H1 (cell line): ENCODE data around the gene PDE3A. TPM values are rescaled to one million over a fixed set of nuclear protein-coding genes. Genes with fewer than 3 reads are reported as not detected.

Experiments used
- CTCF ChIA-PET: fragments of 300-600 bp; sonication (Branson Sonifier 250); formaldehyde crosslinking; loops from one replicate; lab custom pipeline; 2021; ENCODE audit not compliant: partially characterized antibody; lab: Charles Lee
- POLR2A ChIA-PET: fragments of 300-600 bp; sonication (Branson Sonifier 250); formaldehyde crosslinking; loops from one replicate; lab custom pipeline; 2021; ENCODE audit warnings: inconsistent platforms; ENCODE audit not compliant: partially characterized antibody; lab: Charles Lee
- DNase-seq, 2 experiments: peaks; one replicate each; pipeline versions ENCODE4 v3.0.0 to v3.0.0-alpha.2; 2010 to 2022; ENCODE audit warnings: low spot score in 2 of 2, low read depth in 1 of 2, mixed read lengths in 1 of 2
- FAIRE-seq: peaks from 2 replicates; lab custom pipeline; 2011; peaks lifted over from hg19 to GRCh38; lab: Jason Lieb, UNC
- H2AFZ ChIP-seq: 2 replicates; pipeline ENCODE4 v1.8.1; 2012; ENCODE audit warnings: low read length, inconsistent platforms
- H2AK5ac ChIP-seq: 2 replicates; pipeline ENCODE4 v1.6.1; 2013; ENCODE audit warnings: low read depth, low read length
- H2BK120ac ChIP-seq: replicated peaks from 2 replicates; pipeline ENCODE3; 2013; ENCODE audit warnings: low read depth, low read length, inconsistent platforms
- H2BK12ac ChIP-seq: 2 replicates; pipeline ENCODE4 v1.6.1; 2013; ENCODE audit warnings: low read depth, low read length
- H2BK15ac ChIP-seq: 2 replicates; pipeline ENCODE4 v1.6.1; 2013; ENCODE audit warnings: low read length
- H2BK20ac ChIP-seq: 2 replicates; pipeline ENCODE4 v1.6.1; 2013; ENCODE audit warnings: low read length
- H2BK5ac ChIP-seq: 2 replicates; pipeline ENCODE4 v1.6.1; 2013; ENCODE audit warnings: low read depth, low read length
- H3K14ac ChIP-seq: 2 replicates; pipeline ENCODE4 v1.6.1; 2013; ENCODE audit warnings: inconsistent platforms; ENCODE audit not compliant: insufficient read length
- H3K18ac ChIP-seq: 2 replicates; pipeline ENCODE4 v1.6.1; 2013; ENCODE audit warnings: low read length; ENCODE audit errors: extremely low read depth
- H3K23ac ChIP-seq: 2 replicates; pipeline ENCODE4 v1.6.1; 2013; ENCODE audit warnings: inconsistent platforms; ENCODE audit not compliant: insufficient read length
- H3K23me2 ChIP-seq: 2 replicates; pipeline ENCODE4 v1.6.1; 2013; ENCODE audit warnings: low read depth, low read length
- H3K27ac ChIP-seq: 2 replicates; pipeline ENCODE4 v1.6.1; 2011; ENCODE audit warnings: low read depth, low read length, inconsistent platforms
- H3K27me3 ChIP-seq, 4 experiments: replicated peaks in 1 of 4; 1 replicate in 1 of 4; 2 replicates in 3 of 4; pipeline versions ENCODE4 v1.6.1 to v1.8.1; 2011 to 2013; ENCODE audit warnings: low read length in 3 of 4, mild to moderate bottlenecking in 3 of 4, inconsistent platforms in 2 of 4, mixed read lengths in 2 of 4, moderate library complexity in 1 of 4; ENCODE audit not compliant: control insufficient read depth in 3 of 4, insufficient read depth in 3 of 4; ENCODE audit errors: extremely low read depth in 1 of 4
- H3K36me3 ChIP-seq, 4 experiments: 2 replicates each; pipeline versions ENCODE4 v1.6.1 to v1.8.1; 2011 to 2013; ENCODE audit warnings: mild to moderate bottlenecking in 4 of 4, low read length in 3 of 4, moderate library complexity in 2 of 4, control low read depth in 1 of 4, inconsistent platforms in 1 of 4; ENCODE audit not compliant: insufficient read depth in 4 of 4, control insufficient read depth in 2 of 4
- H3K4ac ChIP-seq: replicated peaks from 2 replicates; pipeline ENCODE3; 2013; ENCODE audit warnings: low read length, low read depth, mixed read lengths, inconsistent platforms; ENCODE audit not compliant: insufficient read length
- H3K4me1 ChIP-seq, 4 experiments: replicated peaks in 1 of 4; 1 replicate in 1 of 4; 2 replicates in 3 of 4; pipeline versions ENCODE4 v1.6.1 to v1.8.1; 2011 to 2013; ENCODE audit warnings: low read length in 3 of 4, inconsistent platforms in 2 of 4, mixed read lengths in 1 of 4; ENCODE audit not compliant: insufficient read depth in 4 of 4, control insufficient read depth in 3 of 4
- H3K4me2 ChIP-seq, 2 experiments: 2 replicates each; pipeline versions ENCODE4 v1.6.1 to v1.8.1; 2011 to 2013; ENCODE audit warnings: low read depth in 2 of 2, low read length in 2 of 2, control low read depth in 1 of 2, inconsistent platforms in 1 of 2, mild to moderate bottlenecking in 1 of 2; ENCODE audit not compliant: insufficient read depth in 1 of 2
- H3K4me3 ChIP-seq, 4 experiments: fragments of 200-600, 300-600 bp in 1 of 4; sonication (generic), shearing (Covaris generic), sonication (Bioruptor Twin) in 1 of 4; 2 replicates each; pipeline versions ENCODE4 v1.5.1 to v1.8.1; 2011 to 2016; ENCODE audit warnings: low read length in 4 of 4, low read depth in 3 of 4, control low read depth in 2 of 4, inconsistent platforms in 2 of 4, mild to moderate bottlenecking in 2 of 4, mixed read lengths in 1 of 4, moderate library complexity in 1 of 4; ENCODE audit not compliant: insufficient read depth in 2 of 4; ENCODE audit errors: extremely low read depth in 1 of 4
- H3K56ac ChIP-seq: replicated peaks from 2 replicates; pipeline ENCODE3; 2013; ENCODE audit warnings: low read depth, mild to moderate bottlenecking, mixed read lengths, low read length, inconsistent platforms; ENCODE audit not compliant: insufficient read length
- H3K79me1 ChIP-seq: 2 replicates; pipeline ENCODE4 v1.6.1; 2013; ENCODE audit warnings: low read depth, low read length, control low read depth
- H3K79me2 ChIP-seq, 2 experiments: 2 replicates each; pipeline versions ENCODE4 v1.6.1 to v1.8.1; 2012 to 2013; ENCODE audit warnings: low read length in 2 of 2, mild to moderate bottlenecking in 2 of 2, inconsistent platforms in 1 of 2; ENCODE audit not compliant: insufficient read depth in 2 of 2, control insufficient read depth in 1 of 2
- H3K9ac ChIP-seq, 4 experiments: replicated peaks in 1 of 4; 1 replicate in 1 of 4; 2 replicates in 3 of 4; pipeline versions ENCODE4 v1.6.1 to v1.8.1; 2011 to 2013; ENCODE audit warnings: low read depth in 3 of 4, low read length in 3 of 4, control low read depth in 2 of 4, mild to moderate bottlenecking in 2 of 4, moderate library complexity in 2 of 4, inconsistent platforms in 1 of 4; ENCODE audit errors: extremely low read depth in 1 of 4
- H3K9me3 ChIP-seq, 2 experiments: 2 replicates each; pipeline versions ENCODE4 v1.6.1 to v1.8.1; 2012 to 2013; ENCODE audit warnings: mild to moderate bottlenecking in 2 of 2, moderate library complexity in 2 of 2, control low read depth in 1 of 2, inconsistent platforms in 1 of 2, low read depth in 1 of 2, low read length in 1 of 2, mixed read lengths in 1 of 2; ENCODE audit not compliant: insufficient read depth in 2 of 2
- H4K20me1 ChIP-seq, 2 experiments: replicated peaks in 1 of 2; 2 replicates each; pipeline versions ENCODE3 to v1.8.1; 2011 to 2013; ENCODE audit warnings: inconsistent platforms in 2 of 2, low read length in 2 of 2, mild to moderate bottlenecking in 1 of 2; ENCODE audit not compliant: insufficient read depth in 2 of 2, control insufficient read depth in 1 of 2
- H4K5ac ChIP-seq: 2 replicates; pipeline ENCODE4 v1.6.1; 2013; ENCODE audit warnings: low read length, low read depth, mixed read lengths, inconsistent platforms; ENCODE audit not compliant: insufficient read length
- H4K8ac ChIP-seq: 2 replicates; pipeline ENCODE4 v1.8.0; 2013; ENCODE audit warnings: mild to moderate bottlenecking, moderate library complexity, low read length, inconsistent platforms; ENCODE audit not compliant: insufficient read depth; ENCODE audit errors: extremely low read depth
- H4K91ac ChIP-seq: replicated peaks from 2 replicates; pipeline ENCODE3; 2013; ENCODE audit warnings: low read length, mixed read lengths, inconsistent platforms; ENCODE audit not compliant: insufficient read length
- CEBPB ChIP-seq: IDR thresholded peaks from 2 replicates; pipeline ENCODE4 v1.6.1; 2012; ENCODE audit warnings: low read depth, low read length
- HDAC6 ChIP-seq: IDR thresholded peaks from one replicate; pipeline ENCODE4 v1.7.1; 2012; ENCODE audit warnings: low read depth, mild to moderate bottlenecking, inconsistent platforms, low read length, moderate library complexity
- RAD21 ChIP-seq, 2 experiments: IDR thresholded peaks in 1 of 2; conservative IDR thresholded peaks in 1 of 2; 2 replicates each; pipeline ENCODE4 v1.6.1; 2011; ENCODE audit warnings: low read depth in 2 of 2, low read length in 2 of 2, improper control_type of control experiment in 1 of 2, inconsistent platforms in 1 of 2, mild to moderate bottlenecking in 1 of 2, moderate library complexity in 1 of 2
- SAP30 ChIP-seq: fragments of 300-600 bp; sonication (generic); IDR thresholded peaks from 2 replicates; pipeline ENCODE4 v1.7.1; 2012; ENCODE audit warnings: low read length, moderate library complexity, mild to moderate bottlenecking, inconsistent platforms; ENCODE audit not compliant: insufficient read depth, insufficient replicate concordance
- polyA plus RNA-seq, 7 experiments: library from polyadenylated mRNA; depleted of rRNA in 3 of 7; stranded (reverse) in 5 of 7; unstranded in 2 of 7; fragments of >200 nt in 5 of 7; fragments of 200-250 nt in 2 of 7; gene quantifications; 1 replicate in 5 of 7; 2 replicates in 1 of 7; 4 replicates in 1 of 7; pipeline versions ENCODE4 v1.2.1 to v1.2.3, GENCODE V29; 2011 to 2013; ENCODE audit warnings: missing spikeins in 2 of 7, mixed read lengths in 2 of 7
- total RNA-seq: library from RNA; stranded (reverse); fragmentation: NEBNext Ultra II Directional; extraction: Animal tissue kit (Norgen Biotek cat#: 25700); gene quantifications from 2 replicates; pipeline ENCODE4 v1.2.1, GENCODE V29; 2021

PDE3A gene
- total and polyA plus RNA-seq, 2 of the 8 experiments (the other 6 are each of a cell fraction or from before 2014, with no cell fraction given): 1.4 to 3.4 TPM

- no peaks in the 10 kb centered on the region for H3K9me3 ChIP-seq
- ChIA-PET POLR2A (no interaction called here), CTCF (interaction anchor here (1.1 kb wide), 1 partner anchor 26 kb away, joined by 3 read pairs; no protein-coding TSS in a partner anchor)
- H2BK12ac ChIP-seq: no peak overlapping the region
- no peak overlapping the region for H3K14ac ChIP-seq
- no peak overlapping the region for H3K56ac ChIP-seq
- no peak overlapping the region for H4K8ac ChIP-seq
- no peak overlapping the region for H3K4me2 ChIP-seq
- no peaks in the 10 kb centered on the region for H3K4me1 ChIP-seq
- H2BK20ac ChIP-seq: no peak overlapping the region
- H3K36me3 ChIP-seq: no peaks in the 10 kb centered on the region
- H3K4ac ChIP-seq: no peak overlapping the region
- no peak overlapping the region for H3K4me3 ChIP-seq
- no peaks in the 10 kb centered on the region for H3K79me2 ChIP-seq
- H4K20me1 ChIP-seq: no peaks in the 10 kb centered on the region
- H2BK5ac ChIP-seq: no peak overlapping the region
- no peak overlapping the region for H4K91ac ChIP-seq
- no peak overlapping the region for H4K5ac ChIP-seq
- H3K27me3 ChIP-seq: no peaks in the 10 kb centered on the region
- H2BK120ac ChIP-seq: no peak overlapping the region
- DNase-seq (no peak), FAIRE-seq (no peak)
- H2BK15ac ChIP-seq: no peak overlapping the region
- no peak overlapping the region for H2AK5ac ChIP-seq
- H2AFZ ChIP-seq: no peak overlapping the region
- H3K23ac ChIP-seq: no peak overlapping the region
- no peaks in the 10 kb centered on the region for H3K23me2 ChIP-seq
- H3K79me1 ChIP-seq: no peaks in the 10 kb centered on the region
- no peak overlapping the region for H3K18ac ChIP-seq
- H3K9ac ChIP-seq: no peak overlapping the region
- no peak overlapping the region for H3K27ac ChIP-seq
- no peak for TF ChIP-seq SAP30
- no peak for TF ChIP-seq HDAC6
- TF ChIP-seq RAD21 (IDR thresholded peaks at IDR 0.05 in 1 of 2, conservative IDR thresholded peaks at IDR 0.05 in 1 of 2; ENCODE audit: low read depth in 2 of 2, low read length in 2 of 2): no peak
- no peak for TF ChIP-seq CEBPB
Measured at GRCh38 chr12:20567413-20567812, 199.1 kb downstream of the PDE3A start.
